ENCODE results near the gene ATXN7L1.
"Not testable (repeated sequence)": the region's sequence is repeated elsewhere in the genome, so short reads cannot be mapped to it uniquely, and the experiment has no call there.

Gene ATXN7L1

DNA sequence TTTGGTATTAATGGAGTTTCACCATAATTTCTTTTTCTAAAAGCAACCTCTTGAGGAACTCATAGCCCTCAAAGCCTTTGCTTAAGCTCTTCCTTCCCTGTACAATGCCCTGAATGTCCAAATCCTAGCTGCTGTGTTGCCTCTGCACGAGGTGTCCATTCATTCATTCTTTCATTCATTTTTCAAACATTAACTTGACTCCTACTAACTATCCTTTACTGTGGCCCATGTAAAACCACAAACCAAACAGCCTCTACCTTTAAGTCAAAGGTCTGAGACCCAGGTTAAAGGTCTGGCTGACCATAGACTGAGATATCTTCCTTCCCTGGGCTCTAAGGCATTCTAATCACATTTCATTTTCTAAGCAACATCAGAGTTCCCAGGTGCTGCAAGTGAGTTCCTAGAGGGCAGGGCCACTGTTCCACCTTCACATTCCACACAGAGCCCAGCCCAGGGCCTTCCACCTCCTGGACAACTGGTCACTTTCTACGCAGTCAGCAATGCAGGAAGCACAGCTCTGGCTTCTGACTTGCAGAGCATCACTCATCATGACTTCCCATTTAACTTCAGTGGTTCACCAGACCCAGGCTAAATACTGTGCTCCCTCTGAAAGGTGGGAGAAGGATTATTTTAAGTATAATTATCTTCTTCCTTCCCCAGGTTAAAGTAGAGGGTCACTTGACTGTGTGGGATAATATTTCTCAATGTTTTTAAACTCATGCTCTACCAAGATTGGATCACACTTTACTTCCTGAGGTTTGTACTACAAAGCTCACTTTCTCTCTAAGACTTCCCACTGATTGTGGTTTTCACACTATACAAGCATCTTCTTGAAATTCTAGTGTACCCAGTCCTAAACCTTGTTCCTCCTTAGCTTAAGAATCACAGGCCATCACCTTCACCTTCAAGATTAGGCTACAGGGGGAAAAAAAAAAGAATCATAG, 19.1 kb downstream of the ATXN7L1 start:
- no peak for DNase-seq (ENCODE audit: low read depth)

DNA sequence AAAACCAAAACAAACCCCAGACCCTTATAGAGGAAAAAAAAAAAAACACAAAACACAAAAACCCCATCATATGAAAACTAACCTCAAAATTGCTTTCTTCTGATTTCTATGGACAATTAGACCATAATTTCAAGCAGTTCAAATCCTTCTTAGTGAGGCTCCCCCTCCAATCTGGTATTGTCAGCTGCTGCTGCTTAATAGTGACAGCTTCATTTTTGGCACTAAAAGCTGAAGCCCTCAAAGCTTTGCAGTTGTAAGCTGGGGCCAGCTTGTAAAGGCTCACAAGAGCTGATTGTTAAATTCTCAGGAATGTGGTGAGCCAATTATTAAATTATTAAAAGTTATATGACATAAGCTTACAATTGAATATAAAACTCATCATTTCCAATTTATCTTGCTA, 21.9 kb downstream of the ATXN7L1 start:
- no peak for DNase-seq (ENCODE audit: low read depth)

DNA sequence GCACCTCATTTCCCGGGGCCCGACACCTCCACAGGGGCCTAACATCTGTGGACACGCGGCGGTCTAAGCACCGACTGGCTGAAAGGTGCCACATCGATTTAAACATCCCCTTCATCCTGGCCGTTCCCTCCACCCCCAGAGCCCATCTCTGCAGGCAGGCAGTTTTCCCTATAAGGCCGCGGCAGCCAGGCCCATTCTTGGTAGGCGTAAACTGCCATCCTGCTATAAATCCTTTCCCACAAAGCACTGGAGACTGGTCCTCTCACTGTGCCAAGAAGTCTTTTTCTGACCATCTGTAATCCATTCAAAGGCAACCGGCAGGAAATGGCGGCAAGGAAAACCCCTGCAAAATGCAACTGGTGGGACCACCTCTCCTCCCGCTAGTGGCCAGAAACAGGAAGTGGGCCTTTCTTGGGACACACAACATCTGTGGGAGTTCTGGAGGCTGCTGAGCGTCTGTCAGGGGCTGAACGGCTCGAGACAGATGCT, 22.4 kb downstream of the ATXN7L1 start:
- DNase-seq (ENCODE audit: low read depth), result peak; percentile 34

- DNase-seq (ENCODE audit: low read depth), result no peak
Measured at GRCh38 chr7:105851064-105851463, 25.3 kb downstream of the ATXN7L1 start.

DNA sequence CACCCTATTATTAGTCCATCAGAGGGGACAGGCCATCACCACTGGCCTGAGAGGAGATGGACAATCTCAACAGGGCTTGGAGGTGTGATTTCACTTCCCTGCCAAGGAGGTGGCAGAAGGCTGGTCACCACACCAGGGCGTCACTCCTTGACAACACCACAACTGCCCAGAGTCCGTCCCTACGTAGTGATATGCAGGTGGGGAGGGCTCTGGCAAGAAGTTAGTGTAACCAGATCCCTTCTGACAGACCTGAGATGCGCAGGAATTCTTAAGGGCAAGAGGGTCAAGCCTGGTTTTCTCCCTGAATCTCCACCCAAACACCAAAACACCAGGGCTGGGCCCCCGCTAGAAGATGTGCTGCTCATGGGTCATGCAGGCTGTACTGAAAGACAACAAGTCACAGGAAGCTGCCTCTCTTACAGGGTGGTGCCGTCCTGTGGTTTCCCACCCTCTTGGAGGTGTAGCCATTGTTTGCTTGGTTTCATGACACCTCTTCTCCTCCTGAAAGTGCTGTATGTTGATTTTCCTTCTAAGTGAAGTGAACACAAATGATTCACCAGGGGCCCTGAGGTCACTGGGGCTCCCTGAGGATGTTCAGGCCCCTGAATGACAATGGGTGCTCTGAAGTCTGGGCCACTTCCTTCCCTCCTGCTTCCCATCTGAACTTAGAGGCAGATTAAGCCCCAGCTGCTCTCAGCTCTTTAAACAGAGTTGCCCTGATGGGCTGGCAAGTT, 27.1 kb downstream of the ATXN7L1 start:
- no peak for DNase-seq (ENCODE audit: low read depth)

- no peak for DNase-seq (ENCODE audit: low read depth)
Measured at GRCh38 chr7:105846404-105846803, 30.0 kb downstream of the ATXN7L1 start.

DNA sequence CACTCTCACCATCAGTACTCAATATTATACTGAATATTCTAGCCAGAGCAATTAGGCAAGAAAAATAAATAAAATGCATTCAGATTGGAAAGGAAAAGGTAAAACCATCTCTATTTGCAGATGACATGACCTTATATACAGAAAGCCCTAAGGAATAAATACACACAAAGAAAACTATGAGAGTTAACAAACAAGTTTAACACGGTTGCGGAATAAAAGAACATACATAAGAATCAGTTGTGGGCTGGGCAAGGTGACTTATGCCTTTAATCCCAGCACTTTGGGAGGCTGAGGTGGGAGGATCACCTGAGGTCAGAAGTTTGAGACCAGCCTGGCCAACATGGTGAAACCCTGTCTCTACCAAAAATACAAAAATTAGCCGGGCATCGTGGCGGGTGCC, 31.7 kb downstream of the ATXN7L1 start:
- DNase-seq (ENCODE audit: low read depth), result not testable (repeated sequence)

DNA sequence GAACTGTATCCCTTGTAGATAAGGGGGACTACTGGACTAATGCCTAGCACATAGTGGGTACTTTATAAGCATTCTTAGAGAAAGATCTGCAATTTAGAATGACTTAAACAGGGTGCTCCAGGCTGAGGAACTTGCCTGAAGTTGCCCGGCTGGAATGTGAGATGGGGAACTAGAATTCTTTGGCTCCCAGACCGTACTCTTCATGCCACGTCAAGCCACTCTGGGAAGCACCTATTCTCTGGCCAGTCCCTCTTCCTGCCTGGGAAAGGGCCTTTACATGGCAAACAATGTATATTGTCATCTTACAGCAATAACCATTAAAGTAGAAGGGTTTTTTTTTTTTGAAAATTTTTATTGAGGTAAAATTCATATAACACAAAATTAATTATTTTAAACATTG, 34.5 kb downstream of the ATXN7L1 start:
- no peak for DNase-seq (ENCODE audit: low read depth)

- no peak for DNase-seq (ENCODE audit: low read depth)
Measured at GRCh38 chr7:105840981-105841749, 35.2 kb downstream of the ATXN7L1 start.

GRCh38 chr7:105839266-105839665, 37.1 kb downstream of the ATXN7L1 start:
- DNase-seq (ENCODE audit: low read depth), result no peak

- no peak for DNase-seq (ENCODE audit: low read depth)
Measured at GRCh38 chr7:105838627-105839231, 37.7 kb downstream of the ATXN7L1 start.

DNA sequence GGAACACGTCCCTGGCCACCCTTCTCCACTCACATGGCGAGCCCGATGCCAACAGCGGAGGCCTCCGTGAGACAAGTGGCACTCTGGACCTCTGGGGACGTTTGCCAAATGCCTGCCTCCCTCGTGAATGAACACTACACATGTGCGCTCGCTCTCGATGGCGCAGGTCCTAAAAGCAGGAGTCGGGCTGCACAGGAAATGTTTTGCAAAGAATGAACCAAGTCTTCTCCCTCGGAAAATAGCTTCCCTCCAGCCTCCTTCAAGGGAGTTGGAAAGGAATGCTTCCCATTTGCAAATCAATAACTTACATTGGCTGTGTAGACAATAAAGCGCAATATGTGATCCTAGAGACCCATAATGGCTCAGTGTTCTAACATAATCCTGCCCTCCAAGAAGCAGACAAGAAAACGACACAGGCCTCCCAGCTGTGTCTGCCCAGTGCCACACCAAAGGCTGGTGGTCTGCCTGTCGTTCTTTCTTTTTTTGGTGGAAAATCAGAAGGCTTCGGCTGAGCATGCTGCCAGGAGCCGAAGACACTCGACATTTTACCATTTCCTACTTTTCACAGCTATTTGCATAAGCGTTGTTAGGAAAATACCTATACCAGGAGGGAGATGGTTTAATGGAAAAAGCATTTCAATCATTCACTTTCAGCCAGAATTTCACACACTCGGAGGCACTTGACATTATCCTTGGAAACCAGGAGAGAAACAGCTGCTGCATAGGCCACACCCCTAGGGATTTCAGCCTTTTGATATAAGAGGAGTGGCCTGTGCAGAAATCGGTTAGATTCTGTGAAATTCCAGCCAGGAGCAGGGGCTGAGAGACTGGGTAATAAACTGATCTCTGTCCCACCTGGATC, 38.4 kb downstream of the ATXN7L1 start:
- DNase-seq (ENCODE audit: low read depth), result no peak

DNA sequence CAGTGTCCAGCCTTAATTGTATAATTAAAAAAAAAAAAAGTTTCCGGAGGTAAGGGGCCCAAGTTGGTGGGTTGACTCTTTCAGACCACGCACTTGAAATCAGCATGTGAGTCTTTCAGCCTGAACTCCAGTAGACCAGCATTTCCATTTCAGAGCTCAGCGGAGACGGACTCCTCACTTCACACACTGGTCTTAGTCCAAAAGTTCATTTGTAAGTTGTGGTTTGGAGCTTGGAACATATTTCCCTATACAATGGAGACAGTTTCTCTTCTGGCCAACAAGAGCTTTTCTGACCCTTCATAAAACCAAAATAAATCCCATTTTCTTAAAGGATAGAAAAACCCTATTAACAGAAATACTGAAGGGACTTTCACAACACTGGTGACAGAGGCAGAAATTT, 41.0 kb downstream of the ATXN7L1 start:
- DNase-seq (ENCODE audit: low read depth), result no peak

- DNase-seq (ENCODE audit: low read depth), result no peak
Measured at GRCh38 chr7:105831824-105832535, 44.4 kb downstream of the ATXN7L1 start.

GRCh38 chr7:105831302-105831620, 45.1 kb downstream of the ATXN7L1 start:
- DNase-seq (ENCODE audit: low read depth), result no peak

DNA sequence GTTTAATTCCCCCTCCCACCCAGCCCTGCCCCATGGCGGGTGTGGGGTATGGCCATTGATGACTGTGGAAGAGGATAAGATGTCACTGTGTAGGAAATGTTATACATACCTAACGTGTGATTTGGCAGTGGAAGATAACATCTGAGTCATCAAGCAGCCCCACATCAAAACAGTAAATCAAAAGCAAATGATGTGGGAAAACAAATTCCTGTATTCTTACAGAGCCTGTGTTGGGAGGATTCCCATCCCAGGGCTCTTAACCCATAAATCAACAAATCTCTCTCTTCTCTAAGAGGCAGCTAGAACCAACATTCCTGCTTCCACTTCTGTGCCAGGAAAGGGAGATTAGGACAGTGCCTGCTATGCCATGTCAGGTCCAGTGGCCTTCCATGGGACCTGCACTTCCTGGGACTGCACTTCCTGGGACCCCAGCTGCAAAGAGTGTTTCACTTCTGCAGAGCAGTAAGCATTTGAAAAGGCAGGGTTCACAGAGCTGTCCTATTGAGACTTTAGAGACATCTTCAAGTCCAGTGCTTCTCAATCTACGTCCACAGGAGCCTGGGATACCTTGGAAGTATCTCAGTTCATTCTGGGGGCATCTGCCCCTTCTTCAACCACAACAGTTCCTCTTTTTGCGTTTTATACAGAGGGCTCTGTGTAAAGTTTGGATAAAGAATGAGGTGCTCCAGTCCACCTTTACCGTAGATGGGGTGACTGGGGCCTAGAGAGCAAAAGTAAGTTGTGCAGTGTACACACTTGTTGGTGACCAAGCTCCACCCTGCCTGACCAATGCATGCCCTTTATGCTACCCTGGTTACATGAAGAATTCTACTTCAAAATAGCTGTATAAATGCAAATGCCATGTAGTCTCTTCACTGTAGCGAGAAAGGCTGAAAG, 45.7 kb downstream of the ATXN7L1 start:
- DNase-seq (ENCODE audit: low read depth), result peak; percentile 98

DNA sequence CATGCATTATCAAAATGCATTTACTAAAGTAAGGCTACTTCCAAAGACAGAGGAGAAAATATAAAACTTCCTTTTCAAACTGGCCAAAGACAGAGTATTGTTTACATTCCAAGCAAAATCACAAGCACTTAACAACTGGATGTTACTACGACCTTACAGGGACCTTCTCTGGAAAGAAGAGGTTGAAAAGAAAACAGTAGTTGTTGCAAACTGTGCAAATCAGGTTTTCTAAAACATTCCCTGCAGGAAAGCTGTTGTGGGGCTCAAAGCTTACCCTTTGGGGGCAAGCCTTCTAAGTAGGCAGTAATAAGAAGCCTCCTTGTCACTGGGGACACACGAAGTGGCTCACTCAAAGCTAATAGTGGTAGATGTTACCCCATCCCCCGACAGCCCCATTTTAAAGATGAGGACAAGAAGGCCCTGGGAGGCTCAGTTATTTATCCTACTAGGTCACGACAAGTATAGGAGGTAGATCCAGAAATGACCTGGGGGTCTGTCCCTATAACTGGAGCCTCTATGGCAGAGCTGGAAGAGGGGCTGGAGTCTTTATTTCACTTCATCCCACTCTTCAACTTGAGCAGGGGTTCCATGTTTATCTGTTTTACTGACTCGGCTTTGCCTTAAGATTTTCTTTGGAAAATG, 46.6 kb downstream of the ATXN7L1 start:
- DNase-seq (ENCODE audit: low read depth), result no peak

DNA sequence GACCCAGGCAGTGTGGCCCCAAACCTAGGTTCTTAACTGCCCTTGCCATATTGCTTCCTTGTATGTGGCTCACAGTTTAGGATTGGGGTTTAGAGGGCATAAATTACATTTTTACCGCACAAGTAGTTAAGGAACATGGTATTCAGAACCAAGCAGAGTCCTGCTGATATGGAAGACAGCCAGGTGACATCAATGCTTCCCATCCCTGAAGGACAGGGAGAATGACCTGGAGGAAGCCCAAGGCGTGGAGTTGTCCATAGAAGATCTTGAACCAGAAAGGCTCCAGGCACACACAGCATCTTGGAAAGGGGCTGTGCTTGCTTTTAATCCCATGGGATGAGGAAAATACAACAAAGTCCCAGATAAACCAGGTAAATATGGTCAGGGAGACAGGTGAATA, 48.3 kb downstream of the ATXN7L1 start:
- no peak for DNase-seq (ENCODE audit: low read depth)
